Measurements from ENCODE around the gene IL21R. TPM values are rescaled to one million over a fixed set of nuclear protein-coding genes. Genes with fewer than 3 reads are reported as not detected.
"Not testable (repeated sequence)": the region's sequence is repeated elsewhere in the genome, so short reads cannot be mapped to it uniquely, and the experiment has no call there.

IL21R gene
- total RNA-seq, 3 donors from 2014 or later (not counting 1 experiment from before 2014, with no cell fraction given) = 24.3 to 45.7 (median 26.5) TPM

GRCh38 chr16:27453494-27453825, 51.5 kb downstream of the IL21R start:
- WGBS (ENCODE audit: insufficient coverage) = 64% methylated on average over 3 of the region's 3 CpGs
- no peak for DNase-seq
- TF ChIP-seq CTCF (IDR thresholded peaks at IDR 0.05) = no peak

GRCh38 chr16:27455700-27456099, 53.7 kb downstream of the IL21R start:
- Histone ChIP-seq H3K27ac (ENCODE audit: low read length) (no peak overlapping the region), H3K4me1 (ENCODE audit: control insufficient read depth, insufficient read depth, low read length) (peaks cover 82% of the 10 kb centered on the region), H3K9me3 (ENCODE audit: control insufficient read depth, insufficient read depth, low read length) (no peaks in the 10 kb centered on the region), H3K4me3 (ENCODE audit: low read length) (no peak overlapping the region), H3K27me3 (ENCODE audit: control insufficient read depth, insufficient read depth, low read length) (no peaks in the 10 kb centered on the region), H3K36me3 (ENCODE audit: control insufficient read depth, insufficient read depth, low read length) (peaks cover 20% of the 10 kb centered on the region)
- 14% methylated on average over 12 of the region's 12 CpGs for WGBS (ENCODE audit: insufficient coverage)
- peak in 1 of 2 donors; percentile 52 for DNase-seq
- ATAC-seq = no peak
- Mint-ChIP-seq H3K27ac (peak overlapping the region; percentile 84 to 98), H3K4me1 (peaks cover 45 to 59% of the 10 kb centered on the region in 2 donors), H3K9me3 (no peaks in the 10 kb centered on the region), H3K27me3 (ENCODE audit: low read depth in 2 of 2) (no peaks in the 10 kb centered on the region), H3K36me3 (no peaks in the 10 kb centered on the region), H3K4me3 (no peak overlapping the region)
- intact Hi-C loops (cut with micrococcal nuclease) = loop anchor here (1.0 to 2.0 kb wide), 2 partner anchors 7 to 219 kb away; no protein-coding TSS in a partner anchor
- TF ChIP-seq CTCF (IDR thresholded peaks at IDR 0.05) = no peak

More at GRCh38 chr16:27453494-27453825, 51.5 kb downstream of the IL21R start:
- Histone ChIP-seq H3K4me1 (ENCODE audit: control insufficient read depth, insufficient read depth, low read length) (peaks cover 90% of the 10 kb centered on the region), H3K27ac (ENCODE audit: low read length) (peak overlapping the region; percentile 10), H3K9me3 (ENCODE audit: control insufficient read depth, insufficient read depth, low read length) (no peaks in the 10 kb centered on the region), H3K36me3 (ENCODE audit: control insufficient read depth, insufficient read depth, low read length) (peaks cover 11% of the 10 kb centered on the region), H3K27me3 (ENCODE audit: control insufficient read depth, insufficient read depth, low read length) (no peaks in the 10 kb centered on the region), H3K4me3 (ENCODE audit: low read length) (no peak overlapping the region)
- H3K27ac Mint-ChIP-seq = peak overlapping the region; percentile 84 to 98
- intact Hi-C loops (cut with micrococcal nuclease) = no loop called here
- no peaks in the 10 kb centered on the region for H3K27me3 Mint-ChIP-seq (ENCODE audit: low read depth in 2 of 2)
- H3K4me1 Mint-ChIP-seq = peaks cover 59 to 66% of the 10 kb centered on the region in 2 donors
- H3K36me3 Mint-ChIP-seq = no peaks in the 10 kb centered on the region
- no peak overlapping the region for H3K4me3 Mint-ChIP-seq
- no peaks in the 10 kb centered on the region for H3K9me3 Mint-ChIP-seq
- ATAC-seq = no peak

- peaks cover 37% of the 10 kb centered on the region for H3K36me3 ChIP-seq (ENCODE audit: control insufficient read depth, insufficient read depth, low read length)
- not testable (repeated sequence) for H3K9me3 ChIP-seq (ENCODE audit: control insufficient read depth, insufficient read depth, low read length); H3K27me3 ChIP-seq (ENCODE audit: control insufficient read depth, insufficient read depth, low read length); H3K27ac ChIP-seq (ENCODE audit: low read length); H3K4me3 Mint-ChIP-seq; H3K36me3 Mint-ChIP-seq; DNase-seq; ATAC-seq; H3K27me3 Mint-ChIP-seq (ENCODE audit: low read depth in 2 of 2); H3K9me3 Mint-ChIP-seq; H3K4me3 ChIP-seq (ENCODE audit: low read length)
- 93% methylated on average over 17 of the region's 17 CpGs for WGBS (ENCODE audit: insufficient coverage)
- H3K4me1 Mint-ChIP-seq = peaks cover 30 to 58% of the 10 kb centered on the region in 2 donors
- intact Hi-C loops (cut with micrococcal nuclease) = loop anchor here (1.0 to 2.0 kb wide), 3 partner anchors 221 to 302 kb away; no protein-coding TSS in a partner anchor
- H3K4me1 ChIP-seq (ENCODE audit: control insufficient read depth, insufficient read depth, low read length) = peaks cover 82% of the 10 kb centered on the region
- H3K27ac Mint-ChIP-seq = peak overlapping the region; percentile 84 to 98
These were observed 55.6 kb downstream of the IL21R start for GRCh38 chr16:27457605-27457900.

- no peak overlapping the region for H3K27ac ChIP-seq (ENCODE audit: low read length)
- H3K9me3 Mint-ChIP-seq = no peaks in the 10 kb centered on the region
- no peak overlapping the region for H3K4me3 ChIP-seq (ENCODE audit: low read length)
- peaks cover 82% of the 10 kb centered on the region for H3K4me1 ChIP-seq (ENCODE audit: control insufficient read depth, insufficient read depth, low read length)
- no peak overlapping the region for H3K4me3 Mint-ChIP-seq
- peaks cover 28 to 60% of the 10 kb centered on the region in 2 donors for H3K4me1 Mint-ChIP-seq
- H3K36me3 Mint-ChIP-seq = no peaks in the 10 kb centered on the region
- H3K27me3 Mint-ChIP-seq (ENCODE audit: low read depth in 2 of 2) = no peaks in the 10 kb centered on the region
- H3K27ac Mint-ChIP-seq = peak overlapping the region; percentile 80 to 81
- intact Hi-C loops (cut with micrococcal nuclease) = no loop called here
- ATAC-seq = no peak
- 74% methylated on average over 5 of the region's 5 CpGs for WGBS (ENCODE audit: insufficient coverage)
- no peak for DNase-seq
- no peaks in the 10 kb centered on the region for H3K27me3 ChIP-seq (ENCODE audit: control insufficient read depth, insufficient read depth, low read length)
- no peak for TF ChIP-seq CTCF (IDR thresholded peaks at IDR 0.05)
- H3K9me3 ChIP-seq (ENCODE audit: control insufficient read depth, insufficient read depth, low read length) = no peaks in the 10 kb centered on the region
- H3K36me3 ChIP-seq (ENCODE audit: control insufficient read depth, insufficient read depth, low read length) = peaks cover 41% of the 10 kb centered on the region
These were observed 56.3 kb downstream of the IL21R start for GRCh38 chr16:27458258-27458657.
